Neural crest cell (in vitro differentiated cells): ENCODE measurements around the gene PAH. TPM values are rescaled to one million over a fixed set of nuclear protein-coding genes. Genes with fewer than 3 reads are reported as not detected.

ENCODE experiments used
- DNase-seq: peaks from one replicate; pipeline ENCODE4 v3.0.0; 2021; ENCODE audit warnings: low read depth, mixed read lengths, low spot score
- H3K27ac Mint-ChIP-seq: one replicate; pipeline ENCODE4 v1.8.0; 2021; ENCODE audit warnings: mild to moderate bottlenecking, mixed read lengths; ENCODE audit not compliant: unreplicated experiment
- H3K27me3 Mint-ChIP-seq: 2 replicates; pipeline ENCODE4 v1.8.0; 2021; ENCODE audit warnings: low read depth, mild to moderate bottlenecking, mixed read lengths
- H3K36me3 Mint-ChIP-seq: 2 replicates; pipeline ENCODE4 v1.8.0; 2021; ENCODE audit warnings: low read depth, mild to moderate bottlenecking, mixed read lengths
- H3K4me1 Mint-ChIP-seq: 2 replicates; pipeline ENCODE4 v1.8.0; 2021; ENCODE audit warnings: mixed read lengths
- H3K4me3 Mint-ChIP-seq: one replicate; pipeline ENCODE4 v1.8.0; 2021; ENCODE audit warnings: mild to moderate bottlenecking, mixed read lengths
- H3K9me3 Mint-ChIP-seq: 2 replicates; pipeline ENCODE4 v1.8.0; 2021; ENCODE audit warnings: mixed read lengths
- CTCF ChIP-seq: fragments of 200-600 bp; sonication (generic); conservative IDR thresholded peaks from 2 replicates; pipeline ENCODE4 v1.5.0; 2021; ENCODE audit warnings: antibody characterized with exemption, mild to moderate bottlenecking
- total RNA-seq: library from RNA; stranded (reverse); gene quantifications from 2 replicates; pipeline ENCODE4 v1.2.1, GENCODE V29; 2021

Gene PAH
- total RNA-seq, 1 donor from 2014 or later = not detected

- H3K4me1 Mint-ChIP-seq = peaks cover 4% of the 10 kb centered on the region
- peak; percentile 68 for DNase-seq
- no peak for TF ChIP-seq CTCF
- no peaks in the 10 kb centered on the region for H3K36me3 Mint-ChIP-seq
- no peak overlapping the region for H3K4me3 Mint-ChIP-seq
- H3K27ac Mint-ChIP-seq = no peak overlapping the region
- no peaks in the 10 kb centered on the region for H3K9me3 Mint-ChIP-seq
- peaks cover 73% of the 10 kb centered on the region for H3K27me3 Mint-ChIP-seq
Measured at GRCh38 chr12:102824218-102824835, 92.7 kb downstream of the PAH start.

GRCh38 chr12:102821149-102821548 is 95.9 kb downstream of the PAH start:
- no peak for TF ChIP-seq CTCF
- Mint-ChIP-seq H3K27me3 (peaks cover 83% of the 10 kb centered on the region), H3K4me3 (no peak overlapping the region), H3K4me1 (peaks cover 4% of the 10 kb centered on the region), H3K9me3 (no peaks in the 10 kb centered on the region), H3K36me3 (no peaks in the 10 kb centered on the region), H3K27ac (no peak overlapping the region)
- no peak for DNase-seq

- peak; percentile 77 for TF ChIP-seq CTCF
- Mint-ChIP-seq H3K36me3 (no peaks in the 10 kb centered on the region), H3K4me3 (no peak overlapping the region), H3K4me1 (no peaks in the 10 kb centered on the region), H3K27ac (no peak overlapping the region), H3K9me3 (no peaks in the 10 kb centered on the region), H3K27me3 (peaks cover 60% of the 10 kb centered on the region)
- DNase-seq = no peak
Measured at GRCh38 chr12:102816816-102817434, 100.1 kb downstream of the PAH start.

- Mint-ChIP-seq H3K4me3 (no peak overlapping the region), H3K36me3 (no peaks in the 10 kb centered on the region), H3K4me1 (no peaks in the 10 kb centered on the region), H3K9me3 (no peaks in the 10 kb centered on the region), H3K27me3 (peaks cover 44% of the 10 kb centered on the region), H3K27ac (no peak overlapping the region)
- DNase-seq = no peak
- no peak for TF ChIP-seq CTCF
Measured at GRCh38 chr12:102814691-102815367, 102.2 kb downstream of the PAH start.

- H3K36me3 Mint-ChIP-seq = no peaks in the 10 kb centered on the region
- DNase-seq = no peak
- H3K27ac Mint-ChIP-seq = no peak overlapping the region
- no peak overlapping the region for H3K4me3 Mint-ChIP-seq
- TF ChIP-seq CTCF = no peak
- H3K27me3 Mint-ChIP-seq = peaks cover 29% of the 10 kb centered on the region
- no peaks in the 10 kb centered on the region for H3K4me1 Mint-ChIP-seq
- no peaks in the 10 kb centered on the region for H3K9me3 Mint-ChIP-seq
Measured at GRCh38 chr12:102812344-102812743, 104.7 kb downstream of the PAH start.
